ENCODE measurements around the gene ARFRP1. TPM values are rescaled to one million over a fixed set of nuclear protein-coding genes. Genes with fewer than 3 reads are reported as not detected.
A peak's percentile ranks its signal among the peaks of the same experiment; 100 is the strongest.

The ARFRP1 gene
- total RNA-seq, 1 experiment from 2014 or later = 42.7 TPM

DNA sequence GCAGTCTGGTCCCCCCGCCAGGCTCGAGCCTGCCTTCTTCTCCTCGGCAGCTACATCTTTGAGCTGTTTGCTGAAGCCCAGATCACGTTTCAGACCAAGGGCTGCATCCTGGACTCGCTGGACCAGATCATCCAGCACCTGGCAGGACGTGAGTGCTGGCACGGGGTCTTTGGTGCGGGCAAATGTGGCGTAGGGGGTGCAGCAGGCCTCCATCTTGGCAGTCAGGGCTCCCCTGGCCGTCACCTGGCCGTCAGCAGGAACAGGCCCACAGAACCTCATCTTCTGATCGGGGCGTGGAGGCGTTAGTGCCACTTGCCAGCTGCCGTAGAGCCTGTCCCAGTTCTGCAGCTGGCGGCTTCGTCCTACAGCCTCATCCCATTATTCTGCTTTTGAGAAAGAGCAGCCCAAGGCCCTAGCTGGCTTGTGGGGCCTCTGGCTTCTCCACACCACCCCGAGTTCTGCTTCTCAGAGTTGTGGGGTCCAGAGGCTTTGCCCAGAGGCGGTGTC lies 27.9 kb downstream of the ARFRP1 start:
- H2AFZ ChIP-seq (ENCODE audit: low read length) = no peak overlapping the region
- Mint-ChIP-seq H3K36me3 (ENCODE audit: insufficient read depth in 1 of 3, low read depth in 3 of 3) (peaks cover 12 to 26% (median 26%) of the 10 kb centered on the region in 3 experiments; a peak in 6 of 7 replicates), H3K27me3 (ENCODE audit: low read depth) (no peaks in the 10 kb centered on the region), H3K4me1 (no peaks in the 10 kb centered on the region), H3K4me3 (no peak overlapping the region), H3K9me3 (no peaks in the 10 kb centered on the region; a peak in 1 of 5 replicates), H3K27ac (peak overlapping the region in 2 of 3 experiments; percentile 76 to 77; a peak in 2 of 7 replicates)
- H2BK120ac ChIP-seq (ENCODE audit: low read depth, low read length, poor library complexity, severe bottlenecking) = no peak overlapping the region
- H2AK5ac ChIP-seq (ENCODE audit: insufficient read length, low read length) = no peak overlapping the region
- no peak overlapping the region for H3K23ac ChIP-seq (ENCODE audit: insufficient read length, low read depth, low read length)
- H3K27ac ChIP-seq (ENCODE audit: insufficient read length, low read depth, low read length) = no peak overlapping the region
- H3T11ph ChIP-seq (ENCODE audit: low read length) = no peak overlapping the region
- H4K8ac ChIP-seq (replicated peaks; ENCODE audit: insufficient read length, low read depth, low read length) = no peak overlapping the region
- no peak overlapping the region for H4K5ac ChIP-seq (ENCODE audit: insufficient read length, low read depth, low read length)
- H3K9me3 ChIP-seq (ENCODE audit: control insufficient read depth, low read depth, low read length) = no peaks in the 10 kb centered on the region
- no peaks in the 10 kb centered on the region for H3K79me2 ChIP-seq (ENCODE audit: insufficient read depth, low read length)
- no CpG with 5 or more reads among the region's 19 CpGs for WGBS (ENCODE audit: extremely low coverage, insufficient read length, low lambda C conversion rate)
- H3K23me2 ChIP-seq (ENCODE audit: insufficient read length, low read depth, low read length, poor library complexity, severe bottlenecking) = no peaks in the 10 kb centered on the region
- no peak overlapping the region for H2BK15ac ChIP-seq (ENCODE audit: low read depth, low read length)
- H4K20me1 ChIP-seq (ENCODE audit: control insufficient read depth, insufficient read depth, insufficient read length) = no peaks in the 10 kb centered on the region
- no peaks in the 10 kb centered on the region for H3K27me3 ChIP-seq (ENCODE audit: insufficient read depth, low read length)
- H3K14ac ChIP-seq (ENCODE audit: insufficient read depth, low read length) = no peak overlapping the region; the same call in 1 of the 2 replicates
- no peak overlapping the region for H2BK20ac ChIP-seq (ENCODE audit: low read depth, low read length, poor library complexity, severe bottlenecking)
- no peak overlapping the region for H3K9ac ChIP-seq (ENCODE audit: extremely low read depth, insufficient read length, low read length)
- DNase-seq = no peak
- H3K4me1 ChIP-seq (ENCODE audit: insufficient read depth, low read length) = no peaks in the 10 kb centered on the region
- no peak overlapping the region for H3K18ac ChIP-seq (ENCODE audit: insufficient read length, low read depth, low read length)
- no peak overlapping the region for H2BK12ac ChIP-seq (ENCODE audit: insufficient read length, low read depth, low read length)
- no peak overlapping the region for H3K56ac ChIP-seq (ENCODE audit: insufficient read length, low read depth, low read length)
- H4K91ac ChIP-seq (ENCODE audit: insufficient read length, low read depth, low read length) = no peak overlapping the region
- no peak overlapping the region for H3K4ac ChIP-seq (ENCODE audit: low read depth, low read length)
- TF ChIP-seq, protein P1, sequence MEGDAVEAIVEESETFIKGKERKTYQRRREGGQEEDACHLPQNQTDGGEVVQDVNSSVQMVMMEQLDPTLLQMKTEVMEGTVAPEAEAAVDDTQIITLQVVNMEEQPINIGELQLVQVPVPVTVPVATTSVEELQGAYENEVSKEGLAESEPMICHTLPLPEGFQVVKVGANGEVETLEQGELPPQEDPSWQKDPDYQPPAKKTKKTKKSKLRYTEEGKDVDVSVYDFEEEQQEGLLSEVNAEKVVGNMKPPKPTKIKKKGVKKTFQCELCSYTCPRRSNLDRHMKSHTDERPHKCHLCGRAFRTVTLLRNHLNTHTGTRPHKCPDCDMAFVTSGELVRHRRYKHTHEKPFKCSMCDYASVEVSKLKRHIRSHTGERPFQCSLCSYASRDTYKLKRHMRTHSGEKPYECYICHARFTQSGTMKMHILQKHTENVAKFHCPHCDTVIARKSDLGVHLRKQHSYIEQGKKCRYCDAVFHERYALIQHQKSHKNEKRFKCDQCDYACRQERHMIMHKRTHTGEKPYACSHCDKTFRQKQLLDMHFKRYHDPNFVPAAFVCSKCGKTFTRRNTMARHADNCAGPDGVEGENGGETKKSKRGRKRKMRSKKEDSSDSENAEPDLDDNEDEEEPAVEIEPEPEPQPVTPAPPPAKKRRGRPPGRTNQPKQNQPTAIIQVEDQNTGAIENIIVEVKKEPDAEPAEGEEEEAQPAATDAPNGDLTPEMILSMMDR (conservative IDR thresholded peaks at IDR 0.05) = no peak
- no peak overlapping the region for H2BK5ac ChIP-seq (ENCODE audit: insufficient read length, low read length)
- H3K79me1 ChIP-seq (ENCODE audit: insufficient read depth, low read depth, low read length, poor library complexity, severe bottlenecking) = no peaks in the 10 kb centered on the region
- no peak overlapping the region for H3K4me2 ChIP-seq (ENCODE audit: insufficient read depth, insufficient read length, low read length)
